ENCODE measurements around the gene LRP1.

LRP1 gene

GRCh38 chr12:57133916-57134315 lies 5.6 kb downstream of the LRP1 start:
- CTCF ChIA-PET = interaction anchor here (1.2 to 19.8 kb wide), 5 partner anchors 10 to 53 kb away, joined by 3 to 399 read pairs (median 12); no protein-coding TSS in a partner anchor
- Histone ChIP-seq H3K27me3 (replicated peaks in 2 of 5; ENCODE audit: control insufficient read depth in 4 of 5, insufficient read depth in 5 of 5, low read length in 4 of 5) (peaks cover 0 to 20% (median 9%) of the 10 kb centered on the region in 5 experiments), H3K4me1 (ENCODE audit: control extremely low read depth in 1 of 4, control insufficient read depth in 4 of 4, insufficient read depth in 4 of 4, low read length in 3 of 4) (peaks cover 0 to 6% (median 2%) of the 10 kb centered on the region in 4 experiments), H3K9me3 (ENCODE audit: control extremely low read depth in 1 of 5, control insufficient read depth in 4 of 5, insufficient read depth in 2 of 5, low read depth in 1 of 5, low read length in 4 of 5) (no peaks in the 10 kb centered on the region), H3K4me3 (ENCODE audit: control insufficient read depth in 1 of 7, extremely low read depth in 1 of 7, insufficient read depth in 4 of 7, low read depth in 2 of 7, low read length in 6 of 7) (no peak overlapping the region), H3K36me3 (ENCODE audit: control insufficient read depth in 4 of 4, insufficient read depth in 4 of 4, low read length in 3 of 4) (no peaks in the 10 kb centered on the region), H3K27ac (ENCODE audit: insufficient read depth in 1 of 2, low read depth in 1 of 2, low read length in 2 of 2, poor library complexity in 1 of 2, severe bottlenecking in 2 of 2) (no peak overlapping the region)
- POLR2A ChIA-PET = no interaction called here
- WGBS (ENCODE audit: insufficient coverage) = 96% methylated on average over 3 of the region's 6 CpGs
- no peak for DNase-seq

- Histone ChIP-seq H3K27me3 (replicated peaks in 2 of 5; ENCODE audit: control insufficient read depth in 4 of 5, insufficient read depth in 5 of 5, low read length in 4 of 5) (peaks cover 0 to 13% (median 0%) of the 10 kb centered on the region in 5 experiments), H3K4me1 (ENCODE audit: control extremely low read depth in 1 of 4, control insufficient read depth in 4 of 4, insufficient read depth in 4 of 4, low read length in 3 of 4) (no peaks in the 10 kb centered on the region), H3K9me3 (ENCODE audit: control extremely low read depth in 1 of 5, control insufficient read depth in 4 of 5, insufficient read depth in 2 of 5, low read depth in 1 of 5, low read length in 4 of 5) (no peaks in the 10 kb centered on the region), H3K36me3 (ENCODE audit: control insufficient read depth in 4 of 4, insufficient read depth in 4 of 4, low read length in 3 of 4) (no peaks in the 10 kb centered on the region), H3K27ac (ENCODE audit: insufficient read depth in 1 of 2, low read depth in 1 of 2, low read length in 2 of 2, poor library complexity in 1 of 2, severe bottlenecking in 2 of 2) (no peak overlapping the region), H3K4me3 (ENCODE audit: control insufficient read depth in 1 of 7, extremely low read depth in 1 of 7, insufficient read depth in 4 of 7, low read depth in 2 of 7, low read length in 6 of 7) (no peak overlapping the region)
- POLR2A ChIA-PET = no interaction called here
- CTCF ChIA-PET = interaction anchor here (1.2 to 4.6 kb wide), 3 partner anchors 10 to 42 kb away, joined by 3 to 36 read pairs (median 4); no protein-coding TSS in a partner anchor
- WGBS (ENCODE audit: insufficient coverage) = 96% methylated on average over 8 of the region's 9 CpGs
- no peak for DNase-seq
Measured at GRCh38 chr12:57134949-57135348, 6.7 kb downstream of the LRP1 start.

GRCh38 chr12:57135527-57136326 lies 7.4 kb downstream of the LRP1 start:
- Histone ChIP-seq H3K27me3 (replicated peaks in 2 of 5; ENCODE audit: control insufficient read depth in 4 of 5, insufficient read depth in 5 of 5, low read length in 4 of 5) (peaks cover 0 to 8% (median 0%) of the 10 kb centered on the region in 5 experiments), H3K4me3 (ENCODE audit: control insufficient read depth in 1 of 7, extremely low read depth in 1 of 7, insufficient read depth in 4 of 7, low read depth in 2 of 7, low read length in 6 of 7) (no peak overlapping the region), H3K36me3 (ENCODE audit: control insufficient read depth in 4 of 4, insufficient read depth in 4 of 4, low read length in 3 of 4) (no peaks in the 10 kb centered on the region), H3K27ac (ENCODE audit: insufficient read depth in 1 of 2, low read depth in 1 of 2, low read length in 2 of 2, poor library complexity in 1 of 2, severe bottlenecking in 2 of 2) (no peak overlapping the region), H3K4me1 (ENCODE audit: control extremely low read depth in 1 of 4, control insufficient read depth in 4 of 4, insufficient read depth in 4 of 4, low read length in 3 of 4) (no peaks in the 10 kb centered on the region), H3K9me3 (ENCODE audit: control extremely low read depth in 1 of 5, control insufficient read depth in 4 of 5, insufficient read depth in 2 of 5, low read depth in 1 of 5, low read length in 4 of 5) (no peaks in the 10 kb centered on the region)
- 90% methylated on average over 6 of the region's 18 CpGs for WGBS (ENCODE audit: insufficient coverage)
- no peak for DNase-seq
- ChIA-PET CTCF (interaction anchor here (1.2 to 4.6 kb wide), 3 partner anchors 11 to 41 kb away, joined by 3 to 36 read pairs (median 4); no protein-coding TSS in a partner anchor), POLR2A (interaction anchor here (0.6 kb wide), 2 partner anchors 18 to 43 kb away, joined by 3 read pairs; no protein-coding TSS in a partner anchor)

GRCh38 chr12:57138526-57139272 lies 10.4 kb downstream of the LRP1 start:
- Histone ChIP-seq H3K4me1 (ENCODE audit: control extremely low read depth in 1 of 4, control insufficient read depth in 4 of 4, insufficient read depth in 4 of 4, low read length in 3 of 4) (peaks cover 0 to 4% (median 0%) of the 10 kb centered on the region in 4 experiments), H3K4me3 (ENCODE audit: control insufficient read depth in 1 of 7, extremely low read depth in 1 of 7, insufficient read depth in 4 of 7, low read depth in 2 of 7, low read length in 6 of 7) (no peak overlapping the region), H3K27me3 (replicated peaks in 2 of 5; ENCODE audit: control insufficient read depth in 4 of 5, insufficient read depth in 5 of 5, low read length in 4 of 5) (peaks cover 0 to under 1% (median 0%) of the 10 kb centered on the region in 5 experiments), H3K36me3 (ENCODE audit: control insufficient read depth in 4 of 4, insufficient read depth in 4 of 4, low read length in 3 of 4) (no peaks in the 10 kb centered on the region), H3K27ac (ENCODE audit: insufficient read depth in 1 of 2, low read depth in 1 of 2, low read length in 2 of 2, poor library complexity in 1 of 2, severe bottlenecking in 2 of 2) (no peak overlapping the region), H3K9me3 (ENCODE audit: control extremely low read depth in 1 of 5, control insufficient read depth in 4 of 5, insufficient read depth in 2 of 5, low read depth in 1 of 5, low read length in 4 of 5) (no peaks in the 10 kb centered on the region)
- DNase-seq = no peak
- CTCF ChIA-PET = interaction anchor here (1.4 to 4.6 kb wide), 4 partner anchors 14 to 37 kb away, joined by 3 to 36 read pairs (median 8); no protein-coding TSS in a partner anchor
- 93% methylated on average over 9 of the region's 13 CpGs for WGBS (ENCODE audit: insufficient coverage)
- POLR2A ChIA-PET = no interaction called here

- Histone ChIP-seq H3K27ac (ENCODE audit: insufficient read depth in 1 of 2, low read depth in 1 of 2, low read length in 2 of 2, poor library complexity in 1 of 2, severe bottlenecking in 2 of 2) (no peak overlapping the region), H3K36me3 (ENCODE audit: control insufficient read depth in 4 of 4, insufficient read depth in 4 of 4, low read length in 3 of 4) (no peaks in the 10 kb centered on the region), H3K4me1 (ENCODE audit: control extremely low read depth in 1 of 4, control insufficient read depth in 4 of 4, insufficient read depth in 4 of 4, low read length in 3 of 4) (peaks cover 0 to 4% (median 0%) of the 10 kb centered on the region in 4 experiments), H3K4me3 (ENCODE audit: control insufficient read depth in 1 of 7, extremely low read depth in 1 of 7, insufficient read depth in 4 of 7, low read depth in 2 of 7, low read length in 6 of 7) (no peak overlapping the region), H3K27me3 (replicated peaks in 2 of 5; ENCODE audit: control insufficient read depth in 4 of 5, insufficient read depth in 5 of 5, low read length in 4 of 5) (no peaks in the 10 kb centered on the region), H3K9me3 (ENCODE audit: control extremely low read depth in 1 of 5, control insufficient read depth in 4 of 5, insufficient read depth in 2 of 5, low read depth in 1 of 5, low read length in 4 of 5) (no peaks in the 10 kb centered on the region)
- POLR2A ChIA-PET = no interaction called here
- CTCF ChIA-PET = interaction anchor here (1.0 to 1.6 kb wide), 3 partner anchors 10 to 40 kb away, joined by 3 to 4 read pairs (median 4); partner anchors contain the start of gene LRP1
- DNase-seq = no peak
- 92% methylated on average over 4 of the region's 6 CpGs for WGBS (ENCODE audit: insufficient coverage)
Measured at GRCh38 chr12:57139796-57140649, 11.7 kb downstream of the LRP1 start.

GRCh38 chr12:57141249-57141648 lies 13.0 kb downstream of the LRP1 start:
- Histone ChIP-seq H3K36me3 (ENCODE audit: control insufficient read depth in 4 of 4, insufficient read depth in 4 of 4, low read length in 3 of 4) (no peaks in the 10 kb centered on the region), H3K9me3 (ENCODE audit: control extremely low read depth in 1 of 5, control insufficient read depth in 4 of 5, insufficient read depth in 2 of 5, low read depth in 1 of 5, low read length in 4 of 5) (no peaks in the 10 kb centered on the region), H3K4me3 (ENCODE audit: control insufficient read depth in 1 of 7, extremely low read depth in 1 of 7, insufficient read depth in 4 of 7, low read depth in 2 of 7, low read length in 6 of 7) (no peak overlapping the region), H3K4me1 (ENCODE audit: control extremely low read depth in 1 of 4, control insufficient read depth in 4 of 4, insufficient read depth in 4 of 4, low read length in 3 of 4) (peaks cover 0 to 7% (median 0%) of the 10 kb centered on the region in 4 experiments), H3K27ac (ENCODE audit: insufficient read depth in 1 of 2, low read depth in 1 of 2, low read length in 2 of 2, poor library complexity in 1 of 2, severe bottlenecking in 2 of 2) (no peak overlapping the region), H3K27me3 (replicated peaks in 2 of 5; ENCODE audit: control insufficient read depth in 4 of 5, insufficient read depth in 5 of 5, low read length in 4 of 5) (no peaks in the 10 kb centered on the region)
- ChIA-PET CTCF (interaction anchor here (1.1 to 1.6 kb wide), 5 partner anchors 11 to 35 kb away, joined by 3 to 4 read pairs (median 4); partner anchors contain the start of gene LRP1), POLR2A (no interaction called here)
- WGBS (ENCODE audit: insufficient coverage) = 98% methylated on average over 5 of the region's 8 CpGs
- DNase-seq = no peak
